GM12878 (cell line): ENCODE results near the gene VWA7. TPM values are rescaled to one million over a fixed set of nuclear protein-coding genes. Genes with fewer than 3 reads are reported as not detected.

Experiments
- ATAC-seq: fragments of 200-7000 bp; cut with Tn5 transposase; 3 replicates; pipeline ENCODE4 v1.9.1; 2020; ENCODE audit warnings: mild to moderate bottlenecking, moderate library complexity
- BruUV-seq: library from RNA; stranded (reverse); fragments of 400-500 nt; replicated peaks from 2 replicates; lab custom pipeline; 2021; lab: Mats Ljungman, UMichigan
- CTCF ChIA-PET: fragments of 300-600 bp; sonication (Branson Sonifier 250); formaldehyde crosslinking; extraction: SDS; loops from one replicate; lab custom pipeline; 2021; ENCODE audit warnings: inconsistent platforms; lab: Yijun Ruan, JAX
- POLR2A ChIA-PET: fragments of 350-600 bp; formaldehyde crosslinking; extraction: SDS; loops from one replicate; lab custom pipeline; 2021; ENCODE audit warnings: inconsistent platforms; lab: Charles Lee
- RAD21 ChIA-PET: fragments of 300-600 bp; sonication (Branson Sonifier 250); formaldehyde crosslinking; loops from one replicate; lab custom pipeline; 2023; ENCODE audit warnings: antibody characterized with exemption; ENCODE audit not compliant: unreplicated experiment; lab: Charles Lee
- SMC1A ChIA-PET: fragments of 300-600 bp; sonication (Branson Sonifier 250); formaldehyde crosslinking; loops from one replicate; lab custom pipeline; 2023; ENCODE audit not compliant: unreplicated experiment, uncharacterized antibody; lab: Charles Lee
- DNase-seq: peaks from one replicate; pipeline ENCODE4 v3.0.0-alpha.2; 2011; ENCODE audit warnings: low read depth, low spot score
- FAIRE-seq: peaks from 3 replicates; lab custom pipeline; 2011; peaks lifted over from hg19 to GRCh38; lab: Jason Lieb, UNC
- H2AFZ ChIP-seq: 2 replicates; pipeline ENCODE4 v1.6.0; 2011; ENCODE audit warnings: low read depth, low read length, control low read depth; ENCODE audit not compliant: control insufficient read depth
- H3K27ac ChIP-seq: 2 replicates; pipeline ENCODE4 v1.5.1; 2011; ENCODE audit warnings: control low read depth; ENCODE audit not compliant: control insufficient read depth, insufficient read depth
- H3K27me3 ChIP-seq, 2 experiments: replicated peaks in 1 of 2; 2 replicates each; pipeline versions ENCODE4 v1.6.0 to v1.6.1; 2011; ENCODE audit warnings: low read length in 1 of 2; ENCODE audit not compliant: control insufficient read depth in 2 of 2, insufficient read depth in 2 of 2
- H3K36me3 ChIP-seq, 2 experiments: 2 replicates each; pipeline ENCODE4 v1.5.1; 2011; ENCODE audit warnings: low read length in 1 of 2; ENCODE audit not compliant: control insufficient read depth in 2 of 2, insufficient read depth in 2 of 2
- H3K4me1 ChIP-seq: 2 replicates; pipeline ENCODE4 v1.6.1; 2011; ENCODE audit warnings: mild to moderate bottlenecking, low read length, moderate library complexity, mixed read lengths; ENCODE audit not compliant: control insufficient read depth, insufficient read depth
- H3K4me2 ChIP-seq: 2 replicates; pipeline ENCODE4 v1.6.0; 2011; ENCODE audit warnings: control low read depth; ENCODE audit not compliant: control insufficient read depth, insufficient read depth
- H3K4me3 ChIP-seq: fragments of 200-600 bp; sonication (generic); 2 replicates; pipeline ENCODE4 v1.5.1; 2016
- H3K79me2 ChIP-seq: 2 replicates; pipeline ENCODE4 v1.6.0; 2011; ENCODE audit warnings: low read length; ENCODE audit not compliant: control insufficient read depth, insufficient read depth
- H3K9ac ChIP-seq: 2 replicates; pipeline ENCODE4 v1.8.0; 2011; ENCODE audit warnings: low read length, control low read depth, mixed read lengths; ENCODE audit not compliant: control insufficient read depth, insufficient read depth
- H3K9me3 ChIP-seq: replicated peaks from 3 replicates; pipeline ENCODE4 v1.5.1; 2011; ENCODE audit warnings: mild to moderate bottlenecking, low read length; ENCODE audit not compliant: control insufficient read depth, insufficient read depth
- H4K20me1 ChIP-seq: 2 replicates; pipeline ENCODE4 v1.6.0; 2011; ENCODE audit not compliant: control insufficient read depth, insufficient read depth
- SMAD5 ChIP-seq: IDR thresholded peaks from 2 replicates; pipeline ENCODE4 v1.6.1; 2016; ENCODE audit warnings: antibody characterized with exemption, low read depth
- STAT3 ChIP-seq: IDR thresholded peaks from 2 replicates; pipeline ENCODE4 v1.6.1; 2011; ENCODE audit warnings: low read depth, low read length, improper control_type of control experiment
- WGBS: methylation state at CpG from one replicate; pipeline ENCODE4 v1.1.6; 2016; ENCODE audit warnings: low lambda C conversion rate; ENCODE audit not compliant: insufficient replicate concordance, insufficient coverage; ENCODE audit errors: missing lambda C conversion rate; 5-methylcytosine and 5-hydroxymethylcytosine counted together
- in situ Hi-C: fragments of 300-500 bp; cut with MboI; formaldehyde crosslinking; loops from 9 replicates; pipeline ENCODE4 v1.14.3; 2018; ENCODE audit warnings: mixed read lengths
- intact Hi-C: fragments of 100-400 bp; cut with micrococcal nuclease; formaldehyde crosslinking; loops from one replicate; pipeline ENCODE4 v1.14.2; 2022; ENCODE audit not compliant: unreplicated experiment
- polyA plus RNA-seq, 11 experiments: library from polyadenylated mRNA; depleted of rRNA in 4 of 11; unstranded in 6 of 11; stranded (reverse) in 5 of 11; fragments of >200 nt; fragmentation: Nextera tagmentation in 4 of 11; fragmentation: Illumina TruSeq in 1 of 11; extraction: Ambion mirVana in 4 of 11; extraction: Trizol in 1 of 11; gene quantifications; 1 replicate in 1 of 11; 2 replicates in 10 of 11; pipeline versions ENCODE4 v1.2.1 to v1.2.3, GENCODE V29; 2011 to 2016; ENCODE audit warnings: inconsistent platforms in 2 of 11, missing spikeins in 2 of 11, low read depth in 1 of 11
- total RNA-seq, 4 experiments: library from RNA; depleted of rRNA in 3 of 4; stranded (reverse); fragments of >200 nt in 3 of 4; fragmentation: Illumina TruSeq in 1 of 4; extraction: Trizol in 1 of 4; gene quantifications; 2 replicates each; pipeline versions ENCODE4 v1.2.1 to v1.2.3, GENCODE V29; 2013 to 2021
- TF ChIP-seq, protein P1 (sequence below): IDR thresholded peaks from 2 replicates; pipeline ENCODE4 v1.6.1; 2011; ENCODE audit warnings: borderline replicate concordance, low read depth, mild to moderate bottlenecking, moderate library complexity, low read length; ENCODE audit not compliant: insufficient read depth, poor library complexity, severe bottlenecking

VWA7 gene
- total and polyA plus RNA-seq, 10 of the 15 experiments (the other 5 are each of a cell fraction or from before 2014, with no cell fraction given): 0.11 to 3.1 (median 1.2) TPM; not detected in 1

- TF ChIP-seq SMAD5: no peak
These were observed 18.8 kb downstream of the VWA7 start (continued) for GRCh38 chr6:31758281-31758680.

DNA sequence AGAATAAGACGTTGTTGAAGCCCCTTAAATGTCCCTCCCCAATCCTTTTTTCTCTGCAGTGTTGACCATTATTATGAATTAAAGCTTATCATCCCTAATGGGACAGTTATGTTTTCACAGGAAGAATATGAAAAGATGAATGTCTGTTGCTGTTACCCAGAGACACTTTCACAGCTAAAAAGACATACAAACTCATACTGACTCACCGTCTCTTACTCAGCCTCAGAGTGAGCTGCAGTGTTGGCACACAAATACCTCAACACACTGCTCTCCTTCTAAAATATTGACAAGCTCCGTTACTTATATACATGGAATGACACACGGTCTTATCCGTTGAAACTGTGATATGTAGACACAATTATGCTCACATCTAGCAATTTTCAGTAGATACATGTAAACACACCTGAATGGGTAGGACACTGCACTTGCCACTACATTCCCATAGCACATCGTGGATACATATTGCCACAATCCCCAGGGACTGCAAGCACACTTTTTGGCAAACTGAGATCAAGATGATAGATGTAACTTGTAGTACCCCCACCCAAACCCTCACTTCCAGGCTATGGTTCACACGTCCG, 24.3 kb downstream of the VWA7 start:
- Histone ChIP-seq H3K4me1 (no peaks in the 10 kb centered on the region), H3K4me3 (no peak overlapping the region), H3K4me2 (no peak overlapping the region), H3K27me3 (no peaks in the 10 kb centered on the region), H3K36me3 (peaks cover 0 to 3% of the 10 kb centered on the region in 2 experiments; a peak in 1 of 4 replicates)
- 85% methylated on average over 8 of the region's 8 CpGs for WGBS
- CTCF ChIA-PET: interaction anchor here (0.5 to 2.1 kb wide), 3 partner anchors 13 to 135 kb away, joined by 3 to 8 read pairs (median 5); partner anchors contain the start of gene MSH5
- RAD21 ChIA-PET: no interaction called here
- DNase-seq: no peak
- SMC1A ChIA-PET: interaction anchor here (1.1 kb wide), 1 partner anchor 30 kb away, joined by 3 read pairs; no protein-coding TSS in a partner anchor
- in situ Hi-C loops: no loop called here
- no peak for TF ChIP-seq STAT3
- TF ChIP-seq, protein P1, sequence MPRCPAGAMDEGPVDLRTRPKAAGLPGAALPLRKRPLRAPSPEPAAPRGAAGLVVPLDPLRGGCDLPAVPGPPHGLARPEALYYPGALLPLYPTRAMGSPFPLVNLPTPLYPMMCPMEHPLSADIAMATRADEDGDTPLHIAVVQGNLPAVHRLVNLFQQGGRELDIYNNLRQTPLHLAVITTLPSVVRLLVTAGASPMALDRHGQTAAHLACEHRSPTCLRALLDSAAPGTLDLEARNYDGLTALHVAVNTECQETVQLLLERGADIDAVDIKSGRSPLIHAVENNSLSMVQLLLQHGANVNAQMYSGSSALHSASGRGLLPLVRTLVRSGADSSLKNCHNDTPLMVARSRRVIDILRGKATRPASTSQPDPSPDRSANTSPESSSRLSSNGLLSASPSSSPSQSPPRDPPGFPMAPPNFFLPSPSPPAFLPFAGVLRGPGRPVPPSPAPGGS: peak; percentile 74
- TF ChIP-seq, all 136 proteins: peak for 1
- Histone ChIP-seq H3K27ac (no peak overlapping the region), H3K9me3 (no peaks in the 10 kb centered on the region), H3K9ac (no peak overlapping the region), H4K20me1 (no peaks in the 10 kb centered on the region), H3K79me2 (no peaks in the 10 kb centered on the region), H2AFZ (no peak overlapping the region)
- POLR2A ChIA-PET: interaction anchor here (0.7 kb wide), 1 partner anchor 123 kb away, joined by 3 read pairs; no protein-coding TSS in a partner anchor
- intact Hi-C loops: no loop called here
- ATAC-seq: no peak
- no peak for FAIRE-seq
- BruUV-seq: no TSS peak
